SJSA1 (cell line): ENCODE measurements around the gene WNK1. TPM values are rescaled to one million over a fixed set of nuclear protein-coding genes. Genes with fewer than 3 reads are reported as not detected.
"Not testable (repeated sequence)": the region's sequence is repeated elsewhere in the genome, so short reads cannot be mapped to it uniquely, and the experiment has no call there.

Experiments used
- DNase-seq, 2 experiments: peaks; one replicate each; pipeline ENCODE4 v3.0.0-alpha.2; 2015 to 2020; ENCODE audit warnings: low spot score in 2 of 2, low read depth in 1 of 2
- H3K27ac ChIP-seq: fragments of 250-450 bp; sonication (Bioruptor Pico); 2 replicates; pipeline ENCODE4 v1.5.1; 2020; ENCODE audit warnings: mild to moderate bottlenecking, moderate library complexity
- H3K27me3 ChIP-seq: fragments of 250-450 bp; sonication (Bioruptor Pico); replicated peaks from 2 replicates; pipeline ENCODE4 v1.5.1; 2020; ENCODE audit warnings: mild to moderate bottlenecking, moderate library complexity
- H3K36me3 ChIP-seq: fragments of 250-450 bp; sonication (Bioruptor Pico); 2 replicates; pipeline ENCODE4 v1.5.1; 2020; ENCODE audit warnings: mild to moderate bottlenecking
- H3K4me1 ChIP-seq: fragments of 250-450 bp; sonication (Bioruptor Pico); replicated peaks from 2 replicates; pipeline ENCODE4 v1.6.1; 2021; ENCODE audit warnings: mild to moderate bottlenecking
- H3K4me3 ChIP-seq: fragments of 250-450 bp; sonication (Bioruptor Pico); 2 replicates; pipeline ENCODE4 v1.5.1; 2020; ENCODE audit warnings: mild to moderate bottlenecking
- H3K9me3 ChIP-seq: fragments of 250-450 bp; sonication (Bioruptor Pico); replicated peaks from 2 replicates; pipeline ENCODE4 v1.5.1; 2020; ENCODE audit warnings: mild to moderate bottlenecking
- total RNA-seq: library from RNA; depleted of rRNA; stranded (reverse); fragments of >200 nt; shearing (Covaris generic); gene quantifications from 2 replicates; pipeline ENCODE4 v1.2.3, GENCODE V29; 2014

Gene WNK1
- total RNA-seq, 1 experiment from 2014 or later = 55.3 TPM

GRCh38 chr12:753611-754472 is 1.5 kb downstream of the WNK1 start:
- peak; percentile 62 for DNase-seq
- H3K27ac ChIP-seq = peak overlapping the region; percentile 63; the same call in 1 of the 2 replicates
- H3K9me3 ChIP-seq = no peaks in the 10 kb centered on the region

GRCh38 chr12:754473-754820 is 2.1 kb downstream of the WNK1 start:
- no peak overlapping the region for H3K27ac ChIP-seq
- H3K36me3 ChIP-seq = peaks cover 26% of the 10 kb centered on the region
- H3K4me1 ChIP-seq = peaks cover 26% of the 10 kb centered on the region
- no peaks in the 10 kb centered on the region for H3K27me3 ChIP-seq
- DNase-seq = no peak
- peak overlapping the region; percentile 87 for H3K4me3 ChIP-seq
- no peaks in the 10 kb centered on the region for H3K9me3 ChIP-seq

More at GRCh38 chr12:753611-754472, 1.5 kb downstream of the WNK1 start:
- Histone ChIP-seq H3K4me3 (peak overlapping the region; percentile 87), H3K27me3 (no peaks in the 10 kb centered on the region), H3K36me3 (peaks cover 26% of the 10 kb centered on the region), H3K4me1 (peaks cover 26% of the 10 kb centered on the region)

GRCh38 chr12:754851-755562 is 2.6 kb downstream of the WNK1 start:
- peak in 1 of 2 experiments; percentile 62 for DNase-seq

GRCh38 chr12:759628-760027 is 7.2 kb downstream of the WNK1 start:
- no peak for DNase-seq
- Histone ChIP-seq H3K27me3 (no peaks in the 10 kb centered on the region), H3K27ac (no peak overlapping the region), H3K36me3 (peaks cover 26% of the 10 kb centered on the region), H3K4me3 (no peak overlapping the region), H3K9me3 (no peaks in the 10 kb centered on the region), H3K4me1 (peaks cover 16% of the 10 kb centered on the region; the same call in 1 of the 2 replicates)

More at GRCh38 chr12:754851-755562, 2.6 kb downstream of the WNK1 start:
- H3K9me3 ChIP-seq = no peaks in the 10 kb centered on the region
- H3K27me3 ChIP-seq = no peaks in the 10 kb centered on the region
- H3K27ac ChIP-seq = no peak overlapping the region
- peaks cover 26% of the 10 kb centered on the region for H3K36me3 ChIP-seq
- H3K4me3 ChIP-seq = peak overlapping the region; percentile 87
- peaks cover 26% of the 10 kb centered on the region for H3K4me1 ChIP-seq

GRCh38 chr12:761256-761655 is 8.9 kb downstream of the WNK1 start:
- Histone ChIP-seq H3K36me3 (peaks cover 20% of the 10 kb centered on the region), H3K27ac (no peak overlapping the region), H3K9me3 (no peaks in the 10 kb centered on the region), H3K4me1 (peaks cover 10% of the 10 kb centered on the region; the same call in 1 of the 2 replicates), H3K27me3 (no peaks in the 10 kb centered on the region), H3K4me3 (no peak overlapping the region)
- no peak for DNase-seq

- H3K4me3 ChIP-seq = no peak overlapping the region
- DNase-seq = no peak
- H3K4me1 ChIP-seq = 0 out of 2 replicates have a peak, but pooled peaks cover 4% of the 10 kb centered on the region
- peaks cover 18% of the 10 kb centered on the region for H3K36me3 ChIP-seq
- H3K27ac ChIP-seq = no peak overlapping the region
- H3K9me3 ChIP-seq = no peaks in the 10 kb centered on the region
- H3K27me3 ChIP-seq = no peaks in the 10 kb centered on the region
Observed at GRCh38 chr12:765840-766239, 13.5 kb downstream of the WNK1 start.

- no peak for DNase-seq
- Histone ChIP-seq H3K36me3 (peaks cover 3% of the 10 kb centered on the region; the same call in 1 of the 2 replicates), H3K4me3 (no peak overlapping the region), H3K27me3 (no peaks in the 10 kb centered on the region), H3K27ac (no peak overlapping the region), H3K4me1 (no peaks in the 10 kb centered on the region), H3K9me3 (no peaks in the 10 kb centered on the region)
Observed at GRCh38 chr12:768434-768833, 16.1 kb downstream of the WNK1 start.

- Histone ChIP-seq H3K27me3 (no peaks in the 10 kb centered on the region), H3K4me1 (no peaks in the 10 kb centered on the region), H3K27ac (no peak overlapping the region), H3K36me3 (peaks cover 3% of the 10 kb centered on the region; the same call in 1 of the 2 replicates), H3K9me3 (no peaks in the 10 kb centered on the region), H3K4me3 (no peak overlapping the region)
- DNase-seq = no peak
Observed at GRCh38 chr12:770479-770878, 18.1 kb downstream of the WNK1 start.

GRCh38 chr12:772056-772697 is 19.8 kb downstream of the WNK1 start:
- Histone ChIP-seq H3K27ac (no peak overlapping the region), H3K4me1 (0 out of 2 replicates have a peak, but pooled peaks cover 2% of the 10 kb centered on the region), H3K36me3 (peaks cover 3% of the 10 kb centered on the region; the same call in 1 of the 2 replicates), H3K4me3 (no peak overlapping the region), H3K27me3 (no peaks in the 10 kb centered on the region), H3K9me3 (no peaks in the 10 kb centered on the region)
- no peak for DNase-seq

- Histone ChIP-seq H3K27ac (no peak overlapping the region), H3K4me3 (no peak overlapping the region)
- no peak for DNase-seq
Observed at GRCh38 chr12:774051-774614, 21.8 kb downstream of the WNK1 start.

GRCh38 chr12:775973-776771 is 23.8 kb downstream of the WNK1 start:
- H3K36me3 ChIP-seq, DNase-seq, H3K27ac ChIP-seq, H3K9me3 ChIP-seq, H3K27me3 ChIP-seq, H3K4me3 ChIP-seq: not testable (repeated sequence)
- peaks cover 25% of the 10 kb centered on the region for H3K4me1 ChIP-seq

More at GRCh38 chr12:774051-774614, 21.8 kb downstream of the WNK1 start:
- H3K27me3 ChIP-seq = no peaks in the 10 kb centered on the region
- no peaks in the 10 kb centered on the region; the same call in 1 of the 2 replicates for H3K36me3 ChIP-seq
- no peaks in the 10 kb centered on the region for H3K9me3 ChIP-seq
- H3K4me1 ChIP-seq = peaks cover 7% of the 10 kb centered on the region; the same call in 1 of the 2 replicates

- H3K27me3 ChIP-seq, H3K27ac ChIP-seq, DNase-seq, H3K4me3 ChIP-seq, H3K9me3 ChIP-seq, H3K36me3 ChIP-seq: not testable (repeated sequence)
- H3K4me1 ChIP-seq = peaks cover 25% of the 10 kb centered on the region
Observed at GRCh38 chr12:776772-777373, 24.5 kb downstream of the WNK1 start.
